Natural killer cell (primary cell): ENCODE data around the gene BANF1. TPM values are rescaled to one million over a fixed set of nuclear protein-coding genes. Genes with fewer than 3 reads are reported as not detected.

Experiments used
- ATAC-seq, 3 donors: fragments of 150-1000 bp in 2 of 3; fragments of 200-7000 bp in 1 of 3; cut with Tn5 transposase; 1 replicate in 1 of 3; 2 replicates in 2 of 3; pipeline ENCODE4 v1.10.0; 2021; ENCODE audit warnings: mild to moderate bottlenecking in 2 of 3, moderate library complexity in 2 of 3
- DNase-seq, 2 donors: peaks; one replicate each; pipeline versions ENCODE4 v3.0.0 to v3.0.0-alpha.2; 2013 to 2021; ENCODE audit warnings: mixed read lengths in 1 of 2
- H3K27ac ChIP-seq: one replicate; pipeline ENCODE4 v1.5.1; 2013; ENCODE audit warnings: mild to moderate bottlenecking, low read length
- H3K27me3 ChIP-seq: one replicate; pipeline ENCODE4 v1.6.1; 2013; ENCODE audit warnings: low read length; ENCODE audit not compliant: control insufficient read depth, insufficient read depth
- H3K36me3 ChIP-seq: one replicate; pipeline ENCODE4 v1.6.1; 2013; ENCODE audit warnings: low read length; ENCODE audit not compliant: control insufficient read depth, insufficient read depth
- H3K4me1 ChIP-seq: one replicate; pipeline ENCODE4 v1.6.1; 2013; ENCODE audit warnings: low read length; ENCODE audit not compliant: control insufficient read depth, insufficient read depth
- H3K4me3 ChIP-seq: one replicate; pipeline ENCODE4 v1.5.1; 2013; ENCODE audit warnings: low read length
- H3K9me3 ChIP-seq: one replicate; pipeline ENCODE4 v1.6.1; 2013; ENCODE audit warnings: low read length; ENCODE audit not compliant: control insufficient read depth, insufficient read depth
- H3K27ac Mint-ChIP-seq, 2 donors: one replicate each; pipeline ENCODE4 v1.8.0; 2022; ENCODE audit warnings: mild to moderate bottlenecking in 2 of 2, mixed read lengths in 2 of 2, moderate library complexity in 1 of 2
- H3K27me3 Mint-ChIP-seq, 2 donors: one replicate each; pipeline ENCODE4 v1.8.0; 2022; ENCODE audit warnings: low read depth in 2 of 2, mixed read lengths in 2 of 2
- H3K36me3 Mint-ChIP-seq: one replicate; pipeline ENCODE4 v1.8.0; 2022; ENCODE audit warnings: mixed read lengths
- H3K4me1 Mint-ChIP-seq, 2 donors: one replicate each; pipeline ENCODE4 v1.8.0; 2022; ENCODE audit warnings: mixed read lengths in 2 of 2
- H3K4me3 Mint-ChIP-seq: one replicate; pipeline ENCODE4 v1.8.0; 2022; ENCODE audit warnings: mild to moderate bottlenecking, moderate library complexity, mixed read lengths
- H3K9me3 Mint-ChIP-seq, 2 donors: one replicate each; pipeline ENCODE4 v1.8.0; 2022; ENCODE audit warnings: mixed read lengths in 2 of 2
- CTCF ChIP-seq: fragments of 200-600 bp; IDR thresholded peaks from one replicate; pipeline ENCODE4 v1.8.0; 2022; ENCODE audit warnings: antibody characterized with exemption
- WGBS: methylation state at CpG from one replicate; pipeline ENCODE4 v1.1.7; 2013; ENCODE audit warnings: missing lambda C conversion rate; ENCODE audit not compliant: insufficient coverage; 5-methylcytosine and 5-hydroxymethylcytosine counted together
- intact Hi-C: fragments of 100-400 bp; cut with micrococcal nuclease; formaldehyde crosslinking; loops from one replicate; pipeline ENCODE4 v1.14.2; 2022
- total RNA-seq, 4 donors: library from RNA; stranded (reverse); fragments of 120-200 nt in 1 of 4; gene quantifications; one replicate each; pipeline versions ENCODE4 v1.2.3 to v1.2.4, GENCODE V29; 2013 to 2022

The BANF1 gene
- total RNA-seq, 3 donors from 2014 or later (not counting 1 experiment from before 2014, with no cell fraction given): 87.8 to 107 (median 90.4) TPM

DNA sequence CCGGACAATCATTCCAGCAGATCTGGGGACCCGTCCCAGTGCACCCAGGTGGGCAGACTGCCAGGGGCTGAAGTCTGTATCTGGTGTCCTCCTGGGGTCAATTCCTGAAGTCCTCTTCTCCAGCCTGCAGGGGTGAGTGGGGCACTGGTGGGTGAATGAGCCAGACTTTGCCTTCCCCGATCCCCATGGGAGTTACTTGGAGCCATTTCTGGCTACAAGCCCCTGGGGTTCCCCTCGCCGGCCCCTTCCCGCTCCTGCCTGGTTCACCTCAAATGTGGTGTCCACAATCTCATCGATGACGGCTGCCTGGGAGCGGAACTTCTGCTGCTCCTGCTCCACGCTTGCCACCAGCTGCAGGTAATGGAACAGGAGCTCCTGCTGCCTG, 14.5 kb downstream of the BANF1 start:
- Mint-ChIP-seq H3K27me3 (no peaks in the 10 kb centered on the region), H3K4me1 (peaks cover 20 to 26% of the 10 kb centered on the region in 2 donors), H3K9me3 (no peaks in the 10 kb centered on the region), H3K36me3 (no peaks in the 10 kb centered on the region), H3K4me3 (no peak overlapping the region), H3K27ac (peak overlapping the region in 1 of 2 donors; percentile 70)
- H3K27me3 ChIP-seq: peaks cover 9% of the 10 kb centered on the region
- no peaks in the 10 kb centered on the region for H3K9me3 ChIP-seq
- no peak overlapping the region for H3K27ac ChIP-seq
- WGBS: 91% methylated on average over 10 of the region's 10 CpGs
- intact Hi-C loops: no loop called here
- DNase-seq: no peak
- TF ChIP-seq CTCF: no peak
- H3K4me3 ChIP-seq: no peak overlapping the region
- no peak for ATAC-seq
- H3K36me3 ChIP-seq: no peaks in the 10 kb centered on the region
- H3K4me1 ChIP-seq: peaks cover 25% of the 10 kb centered on the region

DNA sequence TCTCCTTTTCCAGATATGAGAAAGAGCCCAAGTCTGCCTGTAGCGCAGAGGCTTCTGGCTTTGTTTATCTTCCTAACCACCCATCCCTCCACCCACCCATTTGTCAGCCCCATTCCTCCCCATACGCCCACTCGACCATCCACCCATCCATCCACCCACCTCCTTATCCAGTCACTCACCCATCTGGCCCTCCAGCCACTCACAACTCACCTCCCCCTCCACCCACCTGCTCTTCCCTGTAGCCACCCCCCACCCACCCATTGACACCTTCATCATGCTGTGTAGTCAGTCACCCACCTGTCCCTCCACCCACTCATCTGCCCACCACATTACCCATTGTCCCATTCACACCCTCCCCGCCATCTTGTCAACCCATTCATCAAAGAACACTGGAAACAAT, 15.0 kb downstream of the BANF1 start:
- H3K27me3 Mint-ChIP-seq: peaks cover 0 to under 1% of the 10 kb centered on the region in 2 donors
- no peak for TF ChIP-seq CTCF
- peak overlapping the region in 1 of 2 donors; percentile 16 for H3K27ac Mint-ChIP-seq
- DNase-seq: no peak
- no peak overlapping the region for H3K4me3 Mint-ChIP-seq
- Histone ChIP-seq H3K36me3 (no peaks in the 10 kb centered on the region), H3K27me3 (peaks cover 6% of the 10 kb centered on the region), H3K27ac (no peak overlapping the region), H3K4me1 (peaks cover 26% of the 10 kb centered on the region), H3K4me3 (no peak overlapping the region), H3K9me3 (no peaks in the 10 kb centered on the region)
- no peaks in the 10 kb centered on the region for H3K9me3 Mint-ChIP-seq
- H3K36me3 Mint-ChIP-seq: no peaks in the 10 kb centered on the region
- no peak for ATAC-seq
- intact Hi-C loops: no loop called here
- 82% methylated on average over 4 of the region's 4 CpGs for WGBS
- peaks cover 25 to 32% of the 10 kb centered on the region in 2 donors for H3K4me1 Mint-ChIP-seq

- intact Hi-C loops: loop anchor here (2.0 kb wide), 1 partner anchor 17 kb away; the partner anchor contains the start of genes BANF1 and EIF1AD
- Histone ChIP-seq H3K4me1 (peaks cover 31% of the 10 kb centered on the region), H3K4me3 (no peak overlapping the region), H3K27ac (peak overlapping the region; percentile 61), H3K27me3 (no peaks in the 10 kb centered on the region), H3K9me3 (no peaks in the 10 kb centered on the region), H3K36me3 (no peaks in the 10 kb centered on the region)
- H3K36me3 Mint-ChIP-seq: no peaks in the 10 kb centered on the region
- H3K9me3 Mint-ChIP-seq: no peaks in the 10 kb centered on the region
- no peak for DNase-seq
- 74% methylated on average over 8 of the region's 8 CpGs for WGBS
- TF ChIP-seq CTCF: no peak
- H3K4me3 Mint-ChIP-seq: peak overlapping the region; percentile 82
- no peak for ATAC-seq
- peaks cover 4 to 5% of the 10 kb centered on the region in 2 donors for H3K27me3 Mint-ChIP-seq
- H3K27ac Mint-ChIP-seq: peak overlapping the region; percentile 57 to 91
- H3K4me1 Mint-ChIP-seq: peaks cover 30 to 32% of the 10 kb centered on the region in 2 donors
These were observed 17.9 kb downstream of the BANF1 start for GRCh38 chr11:66020212-66020611.
